COLO668 (cell line): Measurements from ENCODE around the gene CENPX.
"Not testable (repeated sequence)": the region's sequence is repeated elsewhere in the genome, so short reads cannot be mapped to it uniquely, and the experiment has no call there.

ENCODE experiments used
- DNase-seq: peaks from one replicate; lab custom pipeline; 2025; ENCODE audit not compliant: unreplicated experiment; lab: John Stamatoyannopoulos, UW

CENPX gene

GRCh38 chr17:82039695-82040299 is 17.1 kb upstream of the CENPX start:
- no peak for DNase-seq

- not testable (repeated sequence) for DNase-seq
Observed at GRCh38 chr17:82038796-82039409, 16.2 kb upstream of the CENPX start.

GRCh38 chr17:82037889-82038195 is 15.2 kb upstream of the CENPX start:
- DNase-seq, result no peak

GRCh38 chr17:82037092-82037888 is 14.6 kb upstream of the CENPX start, which contains the start of gene DCXR:
Gene DCXR (minus strand): TSS chr17:82037697. CDS start chr17:82037682, 15 bp downstream.
- peak; percentile 93 for DNase-seq

- peak; percentile 17 for DNase-seq
Observed at GRCh38 chr17:82036634-82037091, 14.0 kb upstream of the CENPX start.

GRCh38 chr17:82035956-82036633 is 13.4 kb upstream of the CENPX start:
- DNase-seq, result no peak

GRCh38 chr17:82035488-82035887 is 12.8 kb upstream of the CENPX start:
- DNase-seq, result no peak

GRCh38 chr17:82034371-82035011 is 11.8 kb upstream of the CENPX start:
- no peak for DNase-seq

GRCh38 chr17:82033359-82034085 is 10.8 kb upstream of the CENPX start:
- DNase-seq, result no peak

- DNase-seq, result peak; percentile 63
Observed at GRCh38 chr17:82031885-82032627, 9.4 kb upstream of the CENPX start.

GRCh38 chr17:82031303-82031884 is 8.7 kb upstream of the CENPX start, which contains the start of gene RAC3:
Gene RAC3 (plus strand): TSS chr17:82031678. CDS start chr17:82031762, 84 bp downstream.
- DNase-seq, result peak; percentile 51

GRCh38 chr17:82030470-82031302 is 8.0 kb upstream of the CENPX start:
- peak; percentile 80 for DNase-seq

GRCh38 chr17:82029990-82030469 is 7.4 kb upstream of the CENPX start:
- peak; percentile 35 for DNase-seq

- DNase-seq, result no peak
Observed at GRCh38 chr17:82029391-82029790, 6.7 kb upstream of the CENPX start.

GRCh38 chr17:82028966-82029365 is 6.3 kb upstream of the CENPX start:
- no peak for DNase-seq

- no peak for DNase-seq
Observed at GRCh38 chr17:82028246-82028645, 5.6 kb upstream of the CENPX start.

GRCh38 chr17:82025401-82026107 is 2.9 kb upstream of the CENPX start:
- DNase-seq, result no peak

- DNase-seq, result no peak
Observed at GRCh38 chr17:82024859-82025258, 2.2 kb upstream of the CENPX start.
